Endometrium (tissue), 2 donors: ENCODE measurements around the gene SYTL5.
"Not testable (repeated sequence)": the region's sequence is repeated elsewhere in the genome, so short reads cannot be mapped to it uniquely, and the experiment has no call there.

Experiments
- FAIRE-seq: peaks from 2 replicates; lab custom pipeline; 2012; peaks lifted over from hg19 to GRCh38; lab: Jason Lieb, UNC
- donor health status: control.
- donor health status: control.

SYTL5 gene

DNA sequence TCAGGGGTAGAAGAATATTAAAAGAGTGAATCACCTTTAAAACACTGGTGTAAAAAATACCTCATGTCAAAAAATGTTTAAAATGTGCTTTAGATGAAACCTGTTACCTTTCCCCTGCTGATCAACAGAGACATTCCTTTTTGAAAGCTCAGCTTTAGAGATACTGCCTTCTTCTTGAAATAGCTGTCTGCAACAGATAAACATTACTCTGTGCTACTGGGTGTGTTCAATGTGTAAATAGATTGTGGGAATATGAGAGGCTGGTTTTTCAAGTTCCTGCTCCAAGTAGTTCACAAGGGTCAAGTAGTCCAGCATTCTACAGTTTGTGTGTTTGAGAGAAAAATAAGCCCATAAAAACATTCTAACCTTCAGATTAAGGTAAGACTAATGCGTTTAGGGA lies at the start of gene SYTL5:
Gene SYTL5, plus strand, starts transcription at position 263 of the 400 bp plus-strand sequence. CDS start 27,337 bp downstream, outside the sequence.
- no peak for FAIRE-seq

- FAIRE-seq: no peak
Observed at GRCh38 chrX:37958525-37959211, 47.7 kb upstream of the SYTL5 start.

GRCh38 chrX:37959212-37960021 lies 46.9 kb upstream of the SYTL5 start:
- FAIRE-seq: no peak

DNA sequence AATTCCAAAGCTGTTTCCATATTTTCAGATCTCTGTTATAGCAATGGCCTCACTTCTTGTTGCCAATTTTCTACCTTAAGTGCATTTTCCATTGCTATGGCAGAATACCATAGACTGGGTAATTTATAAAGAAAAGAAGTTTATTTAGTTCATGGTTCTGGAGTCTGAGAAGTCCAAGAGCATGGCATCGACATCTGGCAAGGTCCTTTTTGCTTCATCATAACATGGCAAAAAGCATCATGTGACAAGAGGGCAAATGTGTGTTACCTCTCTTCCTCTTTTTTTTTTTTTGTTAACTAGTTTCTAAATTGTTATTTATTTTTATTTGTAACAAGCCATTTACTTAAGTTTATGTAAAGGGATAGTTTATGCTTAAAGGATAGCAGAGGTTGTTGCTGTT lies 45.2 kb upstream of the SYTL5 start:
- no peak for FAIRE-seq

- no peak for FAIRE-seq
Observed at GRCh38 chrX:37967714-37968113, 38.6 kb upstream of the SYTL5 start.

- no peak for FAIRE-seq
Observed at GRCh38 chrX:37975421-37975820, 30.9 kb upstream of the SYTL5 start.

DNA sequence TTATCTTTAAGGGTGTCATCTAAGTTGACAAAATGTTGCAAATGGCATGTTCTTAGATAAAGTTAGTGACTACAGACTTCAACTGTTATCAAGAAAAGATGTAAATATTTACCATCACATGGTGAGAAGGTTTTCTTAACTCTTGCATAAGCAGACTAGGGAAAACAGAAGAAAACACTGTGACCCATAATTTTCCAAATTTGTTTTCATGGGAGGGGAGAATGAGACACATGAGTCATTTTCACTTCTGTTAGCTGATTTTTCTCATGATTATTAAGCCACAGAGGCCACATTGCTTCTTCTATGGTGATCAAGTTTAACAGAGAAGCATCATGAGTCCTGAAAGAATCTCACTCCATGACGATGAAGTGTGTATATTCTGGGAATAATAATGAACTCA lies 30.2 kb upstream of the SYTL5 start:
- no peak for FAIRE-seq

GRCh38 chrX:37984880-37985279 lies 21.5 kb upstream of the SYTL5 start:
- FAIRE-seq: no peak

DNA sequence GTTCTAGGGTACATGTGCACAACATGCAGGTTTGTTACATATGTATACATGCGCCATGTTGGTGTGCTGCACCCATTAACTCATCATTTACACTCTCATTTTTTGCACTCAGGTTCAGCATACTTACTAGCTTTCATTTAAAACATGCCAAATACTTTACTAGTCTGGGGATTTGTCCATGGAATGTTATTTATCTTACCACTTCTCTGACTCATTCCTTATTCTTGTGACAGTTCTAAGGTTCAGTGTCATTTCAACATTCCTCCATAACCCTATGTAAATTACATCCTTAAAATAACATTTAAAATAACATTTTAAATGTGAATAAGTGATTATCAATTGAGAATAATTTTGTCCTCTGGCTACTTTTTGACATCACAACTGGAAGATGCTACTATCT lies 19.5 kb upstream of the SYTL5 start:
- no peak for FAIRE-seq

- no peak for FAIRE-seq
Observed at GRCh38 chrX:37989304-37989703, 17.0 kb upstream of the SYTL5 start.

- FAIRE-seq: not testable (repeated sequence)
Observed at GRCh38 chrX:37991303-37991702, 15.1 kb upstream of the SYTL5 start.

DNA sequence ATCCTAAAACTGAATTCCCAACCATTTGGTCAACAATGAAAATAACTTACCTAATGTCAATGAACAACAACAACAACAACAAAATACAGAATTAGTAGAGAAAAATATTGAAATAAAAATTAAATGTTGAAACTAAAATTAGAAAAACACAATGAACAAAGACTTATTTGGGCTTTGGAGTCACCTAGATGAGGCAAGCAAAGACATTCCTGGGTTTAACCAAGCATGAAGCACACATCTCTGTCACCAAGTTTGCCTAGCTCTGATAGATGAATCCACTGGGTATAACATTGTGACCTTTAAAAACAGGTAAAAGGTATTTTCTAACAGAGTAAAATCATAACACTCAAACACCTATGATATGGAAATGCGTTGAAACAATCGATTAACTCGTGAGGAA lies 13.2 kb upstream of the SYTL5 start:
- FAIRE-seq: no peak

DNA sequence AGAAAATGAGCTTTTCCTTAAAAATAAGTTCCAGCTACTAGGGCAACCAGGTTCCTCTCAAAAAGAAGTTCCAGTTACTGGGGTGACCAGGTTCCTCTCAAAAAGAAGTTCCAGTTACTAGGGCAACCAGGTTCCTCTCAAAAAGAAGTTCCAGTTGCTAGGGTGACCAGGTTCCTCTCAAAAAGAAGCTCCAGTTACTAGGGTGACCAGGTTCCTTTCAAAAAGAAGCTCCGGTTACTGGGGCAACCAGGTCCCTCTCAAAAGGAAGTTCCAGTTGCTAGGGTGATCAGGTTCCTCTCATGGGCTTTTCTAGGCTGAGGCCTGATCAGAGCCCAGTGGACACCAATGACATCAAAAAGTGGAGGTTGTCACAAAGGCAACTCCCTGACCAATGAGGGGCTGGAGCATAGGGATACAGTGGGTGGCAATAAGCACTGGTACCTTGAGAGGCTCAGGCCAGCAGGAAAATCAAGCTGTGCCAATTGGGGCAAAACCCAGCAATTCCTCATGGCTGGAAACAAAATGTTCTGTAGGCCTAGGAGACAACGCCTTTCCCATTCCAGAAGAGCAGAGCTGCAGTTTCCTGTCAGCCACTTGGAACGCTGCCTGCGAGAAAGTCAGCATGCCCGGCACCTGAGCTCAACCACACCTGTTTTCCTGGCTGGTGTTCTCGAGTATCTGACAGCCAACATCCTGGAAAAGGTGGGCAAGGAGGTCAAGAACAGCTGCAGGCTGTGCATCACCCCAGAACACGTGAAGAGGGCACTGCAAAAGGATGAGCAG lies 12.3 kb upstream of the SYTL5 start:
- no peak for FAIRE-seq

- no peak for FAIRE-seq
Observed at GRCh38 chrX:37995428-37995827, 10.9 kb upstream of the SYTL5 start.

DNA sequence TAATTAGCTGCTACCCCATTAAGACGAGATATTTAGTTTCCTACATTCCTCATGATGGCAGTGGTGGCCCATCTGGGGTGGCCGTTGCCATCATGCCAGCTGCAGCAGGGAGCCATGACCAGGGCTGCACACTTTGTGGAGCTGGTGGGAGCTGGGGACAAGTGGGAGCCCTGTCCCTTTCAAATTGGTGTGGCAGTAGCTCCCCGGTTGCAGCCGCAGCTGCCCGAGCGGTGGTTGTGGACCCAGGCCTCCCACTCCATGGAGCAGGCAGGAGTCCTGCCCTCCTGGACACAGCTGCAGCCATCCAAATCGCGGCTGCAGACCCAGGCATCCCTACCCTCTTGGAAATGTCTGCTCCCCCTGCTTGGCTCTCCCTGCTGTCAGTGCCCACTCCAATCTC lies 9.3 kb upstream of the SYTL5 start:
- FAIRE-seq: no peak

GRCh38 chrX:37998586-37999262 lies 7.6 kb upstream of the SYTL5 start:
- FAIRE-seq: no peak

- no peak for FAIRE-seq
Observed at GRCh38 chrX:38000706-38001105, 5.6 kb upstream of the SYTL5 start.

GRCh38 chrX:38004046-38004445 lies 2.3 kb upstream of the SYTL5 start:
- FAIRE-seq: no peak

- no peak for FAIRE-seq
Observed at GRCh38 chrX:38006778-38007177, 425 bp downstream of the SYTL5 start.

- no peak for FAIRE-seq
Observed at GRCh38 chrX:38008658-38009057, 2.3 kb downstream of the SYTL5 start.

DNA sequence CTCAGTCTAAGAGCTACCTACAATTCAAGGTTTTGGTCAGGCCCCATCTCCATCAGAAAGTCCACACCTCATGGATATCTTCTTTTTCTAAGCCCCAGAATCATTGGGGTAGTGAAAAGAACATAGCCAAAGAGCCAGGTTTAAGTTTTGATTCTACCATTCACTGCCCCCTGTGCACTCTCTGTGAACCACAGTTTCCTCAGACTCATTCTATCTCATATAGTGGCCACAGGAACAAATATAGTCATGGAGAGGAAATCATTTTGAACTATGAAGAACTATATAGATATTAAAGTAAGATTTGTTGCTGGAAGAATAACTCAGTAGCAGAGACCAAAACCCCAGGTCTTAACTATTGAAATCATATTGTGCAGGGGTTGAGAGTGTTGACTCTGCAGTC lies 3.3 kb downstream of the SYTL5 start:
- no peak for FAIRE-seq

GRCh38 chrX:38018766-38019425 lies 12.5 kb downstream of the SYTL5 start:
- no peak for FAIRE-seq
